GM04503 (cell line): ENCODE results near the gene ZNF322.

Experiments
- DNase-seq: peaks from one replicate; pipeline ENCODE4 v3.0.0-alpha.2; 2012; ENCODE audit warnings: low read depth

ZNF322 gene

DNA sequence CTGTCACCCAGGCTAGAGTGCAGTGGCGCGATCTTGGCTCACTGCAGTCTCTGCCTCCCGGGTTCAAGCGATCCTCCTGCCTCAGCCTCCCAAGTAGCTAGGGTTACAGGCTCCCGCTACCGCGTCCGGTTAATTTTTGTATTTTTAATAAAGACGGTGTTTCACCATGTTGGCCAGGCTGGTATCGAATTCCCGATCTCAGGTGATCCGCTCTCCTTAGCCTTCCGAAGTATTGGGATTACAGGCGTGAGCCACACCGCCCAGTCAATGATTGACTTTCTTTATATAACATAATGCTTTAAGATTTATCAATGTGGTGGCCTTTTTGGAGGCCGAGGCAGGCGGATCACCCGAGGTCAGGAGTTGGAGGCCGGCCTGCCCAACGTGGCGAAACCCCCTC is 70.6 kb downstream of the ZNF322 start:
- DNase-seq = no peak
